GM21619 (cell line): Measurements from ENCODE around the gene CCDC97.

Experiments
- ATAC-seq: cut with Tn5 transposase; IDR thresholded peaks from one replicate; pipeline ENCODE4 v1.9.1; 2021; ENCODE audit not compliant: unreplicated experiment

The CCDC97 gene

GRCh38 chr19:41297628-41298347, 12.2 kb upstream of the CCDC97 start:
- ATAC-seq: peak; percentile 74

GRCh38 chr19:41298348-41298964, 11.5 kb upstream of the CCDC97 start:
- ATAC-seq: no peak

GRCh38 chr19:41299046-41299754, 10.8 kb upstream of the CCDC97 start:
- ATAC-seq: no peak

GRCh38 chr19:41299755-41300089, 10.2 kb upstream of the CCDC97 start:
- ATAC-seq: no peak

- no peak for ATAC-seq
Observed at GRCh38 chr19:41300555-41300954, 9.4 kb upstream of the CCDC97 start.

GRCh38 chr19:41302624-41303351, 7.2 kb upstream of the CCDC97 start:
- ATAC-seq: no peak

GRCh38 chr19:41303954-41304353, 6.0 kb upstream of the CCDC97 start:
- ATAC-seq: no peak

- no peak for ATAC-seq
Observed at GRCh38 chr19:41304706-41305483, 5.1 kb upstream of the CCDC97 start.

GRCh38 chr19:41305927-41306793, 3.8 kb upstream of the CCDC97 start:
- no peak for ATAC-seq

GRCh38 chr19:41307090-41307875, 2.7 kb upstream of the CCDC97 start:
- ATAC-seq: no peak

- peak; percentile 5 for ATAC-seq
Observed at GRCh38 chr19:41307954-41308449, 2.0 kb upstream of the CCDC97 start.

- peak; percentile 43 for ATAC-seq
Observed at GRCh38 chr19:41308450-41309179, 1.4 kb upstream of the CCDC97 start.

- peak; percentile 9 for ATAC-seq
Observed at GRCh38 chr19:41309180-41310032, 566 bp upstream of the CCDC97 start.

GRCh38 chr19:41311072-41311471, 1.1 kb downstream of the CCDC97 start:
- no peak for ATAC-seq

GRCh38 chr19:41311613-41312012, 1.6 kb downstream of the CCDC97 start:
- no peak for ATAC-seq

- no peak for ATAC-seq
Observed at GRCh38 chr19:41316306-41316920, 6.4 kb downstream of the CCDC97 start.
